ENCODE data around the gene REPS1.

Gene REPS1

DNA sequence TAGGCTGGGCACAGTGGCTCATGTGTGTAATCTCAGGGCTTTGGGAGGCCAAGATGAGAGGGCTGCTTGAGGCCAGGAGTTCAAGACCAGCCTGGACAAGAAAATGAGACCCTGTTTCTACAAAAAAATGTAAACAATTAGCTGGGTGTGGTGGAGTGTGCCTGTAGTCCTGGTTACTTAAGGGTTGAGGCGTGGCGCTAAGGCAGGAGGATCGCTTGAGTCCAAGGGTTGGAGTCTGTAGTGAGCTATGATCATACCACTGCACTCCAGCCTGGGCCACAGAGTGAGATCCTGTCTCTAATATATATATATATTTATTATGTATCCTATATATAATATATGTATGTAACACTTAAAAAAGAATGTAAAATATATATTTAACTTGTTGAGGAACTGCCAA, 32.6 kb upstream of the REPS1 start:
- no peak overlapping the region for H3K4ac ChIP-seq (ENCODE audit: low read depth, low read length)
- WGBS (ENCODE audit: extremely low coverage, insufficient coverage, insufficient read length), result no CpG with 5 or more reads among the region's 3 CpGs
- no peak overlapping the region for H3K14ac ChIP-seq (ENCODE audit: low read length)
- no peak overlapping the region for H2AK5ac ChIP-seq (ENCODE audit: low read length)
- H2BK12ac ChIP-seq (ENCODE audit: low read length), result no peak overlapping the region
- no peak overlapping the region for H3K23ac ChIP-seq (ENCODE audit: low read length)
- no peak overlapping the region for H4K91ac ChIP-seq (ENCODE audit: low read depth, low read length)
- H3K4me1 ChIP-seq (ENCODE audit: control insufficient read depth in 1 of 2, insufficient read depth in 2 of 2, low read length in 2 of 2), result no peaks in the 10 kb centered on the region
- no peak overlapping the region for H3K27ac ChIP-seq (ENCODE audit: low read depth, low read length)
- no peaks in the 10 kb centered on the region for H3K27me3 ChIP-seq (ENCODE audit: insufficient read depth, low read length)
- no peaks in the 10 kb centered on the region for H3K9me3 ChIP-seq (ENCODE audit: insufficient read depth, low read depth, low read length)
- H3K4me2 ChIP-seq (ENCODE audit: low read length), result no peak overlapping the region
- H2BK5ac ChIP-seq (ENCODE audit: low read depth, low read length, poor library complexity), result no peak overlapping the region
- no peak overlapping the region for H3K18ac ChIP-seq (ENCODE audit: low read length)
- no peak overlapping the region for H3K4me3 ChIP-seq (ENCODE audit: low read depth, low read length)
- no peaks in the 10 kb centered on the region for H3K79me2 ChIP-seq (ENCODE audit: control insufficient read depth, insufficient read depth, low read length, poor library complexity)
- no peaks in the 10 kb centered on the region for H3K79me1 ChIP-seq (ENCODE audit: low read length)
- no peak overlapping the region for H2BK120ac ChIP-seq (ENCODE audit: insufficient read depth, low read length, poor library complexity)
- no peak overlapping the region for H4K8ac ChIP-seq (ENCODE audit: low read depth, low read length)
- H4K12ac ChIP-seq (ENCODE audit: low read depth, low read length), result no peak overlapping the region
- H3K36me3 ChIP-seq (ENCODE audit: control insufficient read depth in 1 of 2, insufficient read depth in 2 of 2, low read length in 2 of 2), result no peaks in the 10 kb centered on the region
- no peak overlapping the region for H2AFZ ChIP-seq (ENCODE audit: insufficient read depth, low read length, poor library complexity)
- no peak for DNase-seq
- H3K9ac ChIP-seq (ENCODE audit: low read length), result no peak overlapping the region

DNA sequence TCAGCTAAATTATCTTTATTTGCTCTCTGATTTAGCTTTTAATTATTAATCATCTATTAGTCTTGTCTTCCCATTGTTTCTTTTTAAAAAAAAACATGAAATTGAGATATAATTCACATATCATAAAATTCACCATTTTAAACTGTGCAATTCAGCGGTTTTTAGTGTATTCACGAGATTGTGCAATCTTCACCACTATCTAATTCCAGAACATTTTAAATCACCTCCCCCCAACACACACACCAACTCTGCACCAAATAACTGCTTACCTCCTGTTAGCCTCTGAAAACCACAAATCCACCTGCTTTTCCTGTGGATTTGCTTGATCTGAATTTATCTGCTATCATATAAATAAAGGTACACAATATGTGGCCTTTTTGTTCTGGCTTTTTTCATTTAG, 31.7 kb upstream of the REPS1 start:
- H3K79me2 ChIP-seq (ENCODE audit: control insufficient read depth, insufficient read depth, low read length, poor library complexity), result no peaks in the 10 kb centered on the region
- WGBS (ENCODE audit: extremely low coverage, insufficient coverage, insufficient read length), result no CpG with 5 or more reads among the region's 2 CpGs
- H2BK5ac ChIP-seq (ENCODE audit: low read depth, low read length, poor library complexity), result no peak overlapping the region
- no peak overlapping the region for H2BK120ac ChIP-seq (ENCODE audit: insufficient read depth, low read length, poor library complexity)
- no peak overlapping the region for H2AFZ ChIP-seq (ENCODE audit: insufficient read depth, low read length, poor library complexity)
- H3K27ac ChIP-seq (ENCODE audit: low read depth, low read length), result no peak overlapping the region
- no peak overlapping the region for H3K4ac ChIP-seq (ENCODE audit: low read depth, low read length)
- DNase-seq, result no peak
- no peak overlapping the region for H4K8ac ChIP-seq (ENCODE audit: low read depth, low read length)
- no peak overlapping the region for H3K23ac ChIP-seq (ENCODE audit: low read length)
- H3K18ac ChIP-seq (ENCODE audit: low read length), result no peak overlapping the region
- no peaks in the 10 kb centered on the region for H3K27me3 ChIP-seq (ENCODE audit: insufficient read depth, low read length)
- H3K9me3 ChIP-seq (ENCODE audit: insufficient read depth, low read depth, low read length), result no peaks in the 10 kb centered on the region
- H3K4me1 ChIP-seq (ENCODE audit: control insufficient read depth in 1 of 2, insufficient read depth in 2 of 2, low read length in 2 of 2), result no peaks in the 10 kb centered on the region
- H3K14ac ChIP-seq (ENCODE audit: low read length), result no peak overlapping the region
- H3K36me3 ChIP-seq (ENCODE audit: control insufficient read depth in 1 of 2, insufficient read depth in 2 of 2, low read length in 2 of 2), result no peaks in the 10 kb centered on the region
- no peak overlapping the region for H3K4me2 ChIP-seq (ENCODE audit: low read length)
- no peak overlapping the region for H2BK12ac ChIP-seq (ENCODE audit: low read length)
- no peak overlapping the region for H3K9ac ChIP-seq (ENCODE audit: low read length)
- H4K12ac ChIP-seq (ENCODE audit: low read depth, low read length), result no peak overlapping the region
- H4K91ac ChIP-seq (ENCODE audit: low read depth, low read length), result no peak overlapping the region
- H3K4me3 ChIP-seq (ENCODE audit: low read depth, low read length), result no peak overlapping the region
- no peaks in the 10 kb centered on the region for H3K79me1 ChIP-seq (ENCODE audit: low read length)
- H2AK5ac ChIP-seq (ENCODE audit: low read length), result no peak overlapping the region

DNA sequence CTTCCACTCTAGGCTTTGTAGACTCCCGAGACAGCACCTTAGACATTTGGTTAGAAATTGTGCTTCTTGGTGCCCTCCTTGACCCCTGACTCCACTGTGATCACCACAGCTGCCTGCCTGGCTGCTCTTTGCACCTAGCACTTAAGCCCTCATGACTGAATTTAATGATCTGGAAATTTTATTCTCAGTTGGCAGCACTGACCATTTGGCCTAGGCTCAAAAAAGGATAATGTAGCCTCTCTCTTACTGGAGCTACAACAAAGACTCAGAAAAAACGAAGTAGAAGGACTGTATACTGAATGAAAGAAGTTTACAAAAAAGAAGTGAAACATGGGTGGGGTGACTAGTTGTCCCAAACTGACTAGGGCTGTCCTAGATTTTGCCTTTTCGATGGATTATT, 29.2 kb upstream of the REPS1 start:
- H3K36me3 ChIP-seq (ENCODE audit: control insufficient read depth in 1 of 2, insufficient read depth in 2 of 2, low read length in 2 of 2), result no peaks in the 10 kb centered on the region
- no peaks in the 10 kb centered on the region for H3K79me1 ChIP-seq (ENCODE audit: low read length)
- no peak overlapping the region for H4K12ac ChIP-seq (ENCODE audit: low read depth, low read length)
- WGBS (ENCODE audit: extremely low coverage, insufficient coverage, insufficient read length), result no CpG with 5 or more reads among the region's 3 CpGs
- no peak overlapping the region for H2AFZ ChIP-seq (ENCODE audit: insufficient read depth, low read length, poor library complexity)
- no peak overlapping the region for H2AK5ac ChIP-seq (ENCODE audit: low read length)
- H3K18ac ChIP-seq (ENCODE audit: low read length), result no peak overlapping the region
- H2BK120ac ChIP-seq (ENCODE audit: insufficient read depth, low read length, poor library complexity), result no peak overlapping the region
- H3K4me3 ChIP-seq (ENCODE audit: low read depth, low read length), result no peak overlapping the region
- H3K4me1 ChIP-seq (ENCODE audit: control insufficient read depth in 1 of 2, insufficient read depth in 2 of 2, low read length in 2 of 2), result no peaks in the 10 kb centered on the region
- no peaks in the 10 kb centered on the region for H3K9me3 ChIP-seq (ENCODE audit: insufficient read depth, low read depth, low read length)
- no peaks in the 10 kb centered on the region for H3K79me2 ChIP-seq (ENCODE audit: control insufficient read depth, insufficient read depth, low read length, poor library complexity)
- H3K14ac ChIP-seq (ENCODE audit: low read length), result no peak overlapping the region
- H3K27me3 ChIP-seq (ENCODE audit: insufficient read depth, low read length), result no peaks in the 10 kb centered on the region
- H2BK5ac ChIP-seq (ENCODE audit: low read depth, low read length, poor library complexity), result no peak overlapping the region
- H3K9ac ChIP-seq (ENCODE audit: low read length), result no peak overlapping the region
- H3K4ac ChIP-seq (ENCODE audit: low read depth, low read length), result no peak overlapping the region
- H4K91ac ChIP-seq (ENCODE audit: low read depth, low read length), result no peak overlapping the region
- H3K23ac ChIP-seq (ENCODE audit: low read length), result no peak overlapping the region
- no peak overlapping the region for H4K8ac ChIP-seq (ENCODE audit: low read depth, low read length)
- no peak overlapping the region for H2BK12ac ChIP-seq (ENCODE audit: low read length)
- no peak overlapping the region for H3K27ac ChIP-seq (ENCODE audit: low read depth, low read length)
- no peak for DNase-seq
- H3K4me2 ChIP-seq (ENCODE audit: low read length), result no peak overlapping the region

DNA sequence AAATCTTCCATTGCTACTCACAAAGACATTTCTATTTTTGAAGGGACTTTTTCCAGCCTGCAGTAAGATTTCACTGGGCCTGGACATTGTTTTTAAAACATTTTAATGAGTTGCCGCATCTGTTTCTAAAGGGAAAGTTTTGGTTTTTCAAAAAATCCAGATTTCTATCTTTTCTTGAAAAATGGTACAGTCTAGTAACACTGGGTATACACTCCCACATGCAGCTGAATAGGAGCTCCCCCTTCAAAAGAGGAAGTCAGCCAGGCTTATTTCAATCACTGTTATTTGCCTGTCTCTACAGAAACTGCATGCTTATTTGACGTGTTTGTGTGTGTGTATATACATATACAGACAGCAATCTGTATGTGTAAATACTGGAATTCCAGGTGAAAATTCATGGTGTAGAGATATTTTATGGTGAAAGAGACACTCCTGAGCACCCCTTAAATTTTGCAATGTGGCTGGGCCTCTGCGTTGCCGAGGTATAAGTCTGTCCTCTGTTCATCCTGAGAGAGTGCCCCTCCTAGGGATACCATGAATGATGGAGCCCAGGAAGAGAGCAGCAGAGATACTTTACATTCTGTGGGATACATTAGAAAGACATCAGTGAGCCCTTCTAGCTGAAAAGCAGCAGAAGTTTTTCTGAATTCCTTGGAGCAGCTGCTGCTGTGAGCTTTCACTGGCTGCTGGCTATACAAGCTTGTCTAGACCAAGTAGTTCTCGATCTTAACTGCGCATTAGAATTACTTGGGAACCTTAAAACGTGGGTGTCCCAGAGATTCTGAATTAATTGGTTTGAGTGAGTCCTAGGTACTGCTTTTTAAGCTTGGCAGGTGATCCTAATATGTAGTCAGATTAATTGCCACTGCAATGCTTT, 28.5 kb upstream of the REPS1 start:
- H2AFZ ChIP-seq (ENCODE audit: insufficient read depth, low read length, poor library complexity), result no peak overlapping the region

More for the DNA sequence above, 28.5 kb upstream of the REPS1 start:
- Histone ChIP-seq H2AK5ac (ENCODE audit: low read length) (no peak overlapping the region), H4K12ac (ENCODE audit: low read depth, low read length) (no peak overlapping the region), H3K23ac (ENCODE audit: low read length) (no peak overlapping the region), H3K14ac (ENCODE audit: low read length) (no peak overlapping the region), H3K79me1 (ENCODE audit: low read length) (no peaks in the 10 kb centered on the region), H2BK5ac (ENCODE audit: low read depth, low read length, poor library complexity) (no peak overlapping the region), H3K4me2 (ENCODE audit: low read length) (no peak overlapping the region), H3K36me3 (ENCODE audit: control insufficient read depth in 1 of 2, insufficient read depth in 2 of 2, low read length in 2 of 2) (no peaks in the 10 kb centered on the region), H3K9me3 (ENCODE audit: insufficient read depth, low read depth, low read length) (no peaks in the 10 kb centered on the region), H4K8ac (ENCODE audit: low read depth, low read length) (no peak overlapping the region), H3K4me3 (ENCODE audit: low read depth, low read length) (no peak overlapping the region), H3K27me3 (ENCODE audit: insufficient read depth, low read length) (no peaks in the 10 kb centered on the region), H3K79me2 (ENCODE audit: control insufficient read depth, insufficient read depth, low read length, poor library complexity) (no peaks in the 10 kb centered on the region), H4K91ac (ENCODE audit: low read depth, low read length) (no peak overlapping the region), H3K27ac (ENCODE audit: low read depth, low read length) (no peak overlapping the region), H3K4me1 (ENCODE audit: control insufficient read depth in 1 of 2, insufficient read depth in 2 of 2, low read length in 2 of 2) (no peaks in the 10 kb centered on the region), H3K4ac (ENCODE audit: low read depth, low read length) (no peak overlapping the region), H3K9ac (ENCODE audit: low read length) (no peak overlapping the region), H2BK120ac (ENCODE audit: insufficient read depth, low read length, poor library complexity) (no peak overlapping the region), H3K18ac (ENCODE audit: low read length) (no peak overlapping the region), H2BK12ac (ENCODE audit: low read length) (no peak overlapping the region)
- DNase-seq, result no peak
- no CpG with 5 or more reads among the region's 7 CpGs for WGBS (ENCODE audit: extremely low coverage, insufficient coverage, insufficient read length)

All from trophoblast cell (in vitro differentiated cells and primary cell).